A673 (cell line): ENCODE results near the gene ESR1. TPM values are rescaled to one million over a fixed set of nuclear protein-coding genes. Genes with fewer than 3 reads are reported as not detected.
A peak's percentile ranks its signal among the peaks of the same experiment; 100 is the strongest.
"Not testable (repeated sequence)": the region's sequence is repeated elsewhere in the genome, so short reads cannot be mapped to it uniquely, and the experiment has no call there.

Experiments
- BruUV-seq: library from RNA; stranded (reverse); fragments of 400-500 nt; replicated peaks from 2 replicates; lab custom pipeline; 2021; lab: Mats Ljungman, UMichigan
- CTCF ChIA-PET: fragments of 300-600 bp; sonication (Branson Sonifier 250); formaldehyde crosslinking; loops from one replicate; lab custom pipeline; 2022; ENCODE audit warnings: antibody characterized with exemption; lab: Charles Lee
- POLR2A ChIA-PET: fragments of 300-600 bp; sonication (Branson Sonifier 250); formaldehyde crosslinking; loops from one replicate; lab custom pipeline; 2022; ENCODE audit warnings: antibody characterized with exemption; ENCODE audit not compliant: low non-redundant PET; lab: Charles Lee
- DNase-seq: peaks from one replicate; pipeline ENCODE4 v3.0.0-alpha.2; 2015; ENCODE audit warnings: low spot score
- H3K27ac ChIP-seq: fragments of 200-600 bp; sonication (generic); 2 replicates; pipeline ENCODE4 v1.5.1; 2016; ENCODE audit warnings: mixed run types, low read depth, mild to moderate bottlenecking, mixed read lengths, antibody characterized with exemption, low read length; ENCODE audit not compliant: poor library complexity, severe bottlenecking
- H3K27me3 ChIP-seq: fragments of 200-600 bp; sonication (generic); replicated peaks from 2 replicates; pipeline ENCODE4 v1.6.1; 2017; ENCODE audit warnings: mixed run types, low read depth, mild to moderate bottlenecking, mixed read lengths, antibody characterized with exemption, low read length; ENCODE audit not compliant: insufficient read depth, poor library complexity
- H3K36me3 ChIP-seq: fragments of 200-600 bp; sonication (generic); 2 replicates; pipeline ENCODE4 v1.6.1; 2016; ENCODE audit warnings: mixed run types, mild to moderate bottlenecking, mixed read lengths, antibody characterized with exemption, low read length; ENCODE audit not compliant: insufficient read depth, poor library complexity, severe bottlenecking
- H3K4me1 ChIP-seq: fragments of 200-600 bp; sonication (generic); 2 replicates; pipeline ENCODE4 v1.6.1; 2017; ENCODE audit warnings: mixed run types, mild to moderate bottlenecking, mixed read lengths, antibody characterized with exemption, low read length; ENCODE audit not compliant: insufficient read depth, poor library complexity, severe bottlenecking
- H3K4me3 ChIP-seq: fragments of 200-600 bp; sonication (generic); 2 replicates; pipeline ENCODE4 v1.5.1; 2016; ENCODE audit warnings: low read depth, mixed run types, mild to moderate bottlenecking, mixed read lengths, low read length; ENCODE audit not compliant: poor library complexity, severe bottlenecking
- H3K9me3 ChIP-seq: fragments of 200-600 bp; sonication (generic); 2 replicates; pipeline ENCODE4 v1.6.1; 2016; ENCODE audit warnings: mixed run types, low read depth, mild to moderate bottlenecking, mixed read lengths, antibody characterized with exemption, low read length; ENCODE audit not compliant: poor library complexity, severe bottlenecking
- EZH2 ChIP-seq: fragments of 200-600 bp; sonication (generic); IDR thresholded peaks from 2 replicates; pipeline ENCODE4 v1.6.1; 2017; ENCODE audit warnings: borderline replicate concordance, low read depth, mild to moderate bottlenecking, mixed read lengths, antibody characterized with exemption, low read length; ENCODE audit not compliant: poor library complexity, severe bottlenecking
- intact Hi-C: fragments of 100-400 bp; cut with micrococcal nuclease; formaldehyde crosslinking; loops from one replicate; pipeline ENCODE4 v1.10.0; 2022; ENCODE audit not compliant: unreplicated experiment
- total RNA-seq: library from RNA; stranded (reverse); gene quantifications from 2 replicates; pipeline ENCODE4 v1.2.3, GENCODE V29; 2021
- TF ChIP-seq, protein P1 (sequence below): fragments of 300-800, 200-600 bp; sonication (generic); conservative IDR thresholded peaks from 2 replicates; pipeline ENCODE4 v1.5.1; 2017; ENCODE audit warnings: low read depth, mild to moderate bottlenecking, antibody characterized with exemption, low read length, moderate library complexity, mixed read lengths

Gene ESR1
- total RNA-seq, 1 experiment from 2014 or later, result not detected

DNA sequence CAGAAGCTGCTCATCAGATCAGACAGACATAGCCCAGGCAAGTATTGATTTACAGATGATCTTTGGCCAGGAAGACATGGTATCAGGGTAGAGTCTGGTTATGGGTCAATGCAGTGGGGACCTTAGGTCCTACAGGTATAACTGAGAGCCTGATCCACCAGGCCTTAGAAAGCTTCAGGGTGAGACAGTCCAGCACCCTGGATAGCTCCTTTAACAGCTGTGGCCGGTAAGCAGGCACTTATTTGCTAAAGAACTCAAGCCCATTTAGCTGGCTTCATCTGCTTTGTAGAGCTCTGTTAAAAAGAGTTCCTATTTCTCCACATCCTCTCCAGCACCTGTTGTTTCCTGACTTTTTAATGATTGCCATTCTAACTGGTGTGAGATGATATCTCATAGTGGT lies 39.6 kb downstream of the ESR1 start:
- no TSS peak for BruUV-seq
- Histone ChIP-seq H3K36me3 (no peaks in the 10 kb centered on the region), H3K4me3 (no peak overlapping the region), H3K27ac (no peak overlapping the region), H3K9me3 (no peaks in the 10 kb centered on the region), H3K4me1 (no peaks in the 10 kb centered on the region), H3K27me3 (peaks cover 3% of the 10 kb centered on the region)
- ChIA-PET CTCF (no interaction called here), POLR2A (no interaction called here)
- intact Hi-C loops, result no loop called here
- DNase-seq, result peak; percentile 47
- no peak for TF ChIP-seq EZH2

DNA sequence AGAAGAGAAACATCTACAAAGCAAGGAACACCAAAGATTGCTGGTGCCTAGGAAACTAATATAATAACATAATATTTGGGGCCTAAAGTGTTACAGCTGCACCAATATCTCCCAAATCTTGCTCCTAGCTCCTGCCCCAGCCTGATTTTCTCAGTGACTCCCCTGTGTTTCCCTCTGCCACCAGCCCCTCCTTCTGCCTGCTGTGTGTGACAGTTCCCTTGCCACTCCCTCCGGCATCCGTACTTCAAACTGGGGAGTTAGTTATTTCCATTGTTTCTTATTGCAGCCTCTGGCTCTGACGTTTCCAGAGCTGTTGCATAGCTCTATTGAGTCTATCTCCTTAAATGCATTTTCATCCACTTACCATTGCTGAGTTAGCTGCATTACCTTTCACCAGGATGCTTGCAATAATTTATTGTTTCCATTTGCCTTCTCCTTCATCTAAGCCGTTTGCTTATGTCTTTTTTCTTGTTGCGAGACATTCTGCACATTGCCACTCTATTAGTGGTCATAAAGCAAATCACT lies 43.1 kb downstream of the ESR1 start:
- H3K4me1 ChIP-seq, result no peaks in the 10 kb centered on the region
- no peak overlapping the region for H3K4me3 ChIP-seq
- CTCF ChIA-PET, result no interaction called here
- intact Hi-C loops, result no loop called here
- H3K27me3 ChIP-seq, result peaks cover 10% of the 10 kb centered on the region
- no TSS peak for BruUV-seq
- POLR2A ChIA-PET, result no interaction called here
- H3K27ac ChIP-seq, result no peak overlapping the region
- no peaks in the 10 kb centered on the region for H3K36me3 ChIP-seq
- TF ChIP-seq, protein P1, sequence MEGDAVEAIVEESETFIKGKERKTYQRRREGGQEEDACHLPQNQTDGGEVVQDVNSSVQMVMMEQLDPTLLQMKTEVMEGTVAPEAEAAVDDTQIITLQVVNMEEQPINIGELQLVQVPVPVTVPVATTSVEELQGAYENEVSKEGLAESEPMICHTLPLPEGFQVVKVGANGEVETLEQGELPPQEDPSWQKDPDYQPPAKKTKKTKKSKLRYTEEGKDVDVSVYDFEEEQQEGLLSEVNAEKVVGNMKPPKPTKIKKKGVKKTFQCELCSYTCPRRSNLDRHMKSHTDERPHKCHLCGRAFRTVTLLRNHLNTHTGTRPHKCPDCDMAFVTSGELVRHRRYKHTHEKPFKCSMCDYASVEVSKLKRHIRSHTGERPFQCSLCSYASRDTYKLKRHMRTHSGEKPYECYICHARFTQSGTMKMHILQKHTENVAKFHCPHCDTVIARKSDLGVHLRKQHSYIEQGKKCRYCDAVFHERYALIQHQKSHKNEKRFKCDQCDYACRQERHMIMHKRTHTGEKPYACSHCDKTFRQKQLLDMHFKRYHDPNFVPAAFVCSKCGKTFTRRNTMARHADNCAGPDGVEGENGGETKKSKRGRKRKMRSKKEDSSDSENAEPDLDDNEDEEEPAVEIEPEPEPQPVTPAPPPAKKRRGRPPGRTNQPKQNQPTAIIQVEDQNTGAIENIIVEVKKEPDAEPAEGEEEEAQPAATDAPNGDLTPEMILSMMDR, result no peak
- TF ChIP-seq EZH2, result no peak
- DNase-seq, result no peak
- no peaks in the 10 kb centered on the region for H3K9me3 ChIP-seq

DNA sequence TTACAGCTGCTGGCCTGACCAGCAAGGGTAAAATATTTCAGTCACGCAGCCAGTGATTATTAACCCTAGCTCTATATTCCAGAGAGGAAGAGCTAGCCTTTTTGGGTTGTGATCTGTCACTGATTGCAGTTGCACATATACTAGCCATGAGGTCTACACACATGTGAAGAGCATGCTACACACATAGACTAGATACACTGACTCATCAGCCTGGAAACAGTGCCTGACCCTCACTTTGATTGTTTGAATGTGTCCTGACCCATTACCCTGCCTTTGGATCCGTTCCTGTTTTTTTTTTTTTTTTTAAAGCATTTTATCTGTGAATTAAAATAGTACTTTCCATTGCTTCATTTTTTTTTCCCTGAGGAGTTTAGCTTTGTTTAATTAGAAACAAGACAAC lies 50.8 kb downstream of the ESR1 start:
- TF ChIP-seq, protein P1, result no peak
- TF ChIP-seq EZH2, result no peak
- Histone ChIP-seq H3K27me3 (peaks cover 6% of the 10 kb centered on the region), H3K27ac (no peak overlapping the region), H3K9me3 (no peaks in the 10 kb centered on the region), H3K4me3 (no peak overlapping the region), H3K4me1 (no peaks in the 10 kb centered on the region), H3K36me3 (no peaks in the 10 kb centered on the region)
- no TSS peak for BruUV-seq
- CTCF ChIA-PET, result no interaction called here
- intact Hi-C loops, result no loop called here
- no peak for DNase-seq
- POLR2A ChIA-PET, result no interaction called here

DNA sequence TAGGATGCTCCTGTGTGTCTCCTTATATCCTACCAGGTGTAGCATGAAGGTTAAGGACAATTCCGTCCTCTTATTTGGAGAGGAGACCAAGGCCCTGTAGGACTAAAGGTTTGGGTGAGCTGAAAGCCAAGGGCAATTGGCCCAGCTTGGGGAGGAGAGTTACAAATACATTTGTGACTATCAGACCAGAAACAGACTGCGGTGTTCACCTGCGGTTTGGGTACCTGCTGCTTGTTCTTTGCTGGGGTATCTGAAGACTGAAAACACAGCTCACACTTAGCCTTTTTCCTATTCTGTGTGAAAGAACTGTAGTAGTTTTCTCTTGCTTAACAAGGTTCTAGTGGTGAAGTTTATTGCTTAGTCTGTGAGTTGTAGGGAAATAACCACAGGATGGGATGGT lies 55.0 kb downstream of the ESR1 start:
- no peak overlapping the region for H3K27ac ChIP-seq
- no peaks in the 10 kb centered on the region for H3K36me3 ChIP-seq
- no peaks in the 10 kb centered on the region for H3K4me1 ChIP-seq
- DNase-seq, result no peak
- CTCF ChIA-PET, result no interaction called here
- no peaks in the 10 kb centered on the region for H3K9me3 ChIP-seq
- no peak overlapping the region for H3K4me3 ChIP-seq
- H3K27me3 ChIP-seq, result peaks cover 4% of the 10 kb centered on the region
- intact Hi-C loops, result no loop called here
- POLR2A ChIA-PET, result no interaction called here
- BruUV-seq, result no TSS peak
- TF ChIP-seq, protein P1, result no peak

DNA sequence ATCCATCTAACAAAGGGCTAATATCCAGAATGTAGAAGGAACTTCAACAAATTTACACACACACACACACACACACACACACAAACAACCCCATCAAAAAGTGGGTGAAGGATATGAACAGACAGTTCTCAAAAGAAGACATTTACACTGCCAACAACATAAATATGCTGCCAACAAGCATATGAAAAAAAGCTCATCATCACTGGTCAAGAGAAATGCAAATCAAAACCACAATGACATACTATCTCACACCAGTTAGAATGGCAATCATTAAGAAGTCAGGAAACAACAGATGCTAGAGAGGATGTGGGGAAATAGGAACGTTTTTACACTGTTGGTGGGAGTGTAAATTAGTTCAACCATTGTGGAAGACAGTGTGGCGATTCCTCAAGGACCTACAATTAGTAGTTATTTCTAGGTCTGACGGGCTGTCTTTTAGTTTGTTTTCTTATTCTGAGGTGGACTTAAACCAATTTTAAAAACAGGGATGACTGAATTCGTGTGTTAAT lies 59.9 kb downstream of the ESR1 start:
- H3K4me1 ChIP-seq, H3K27me3 ChIP-seq, H3K27ac ChIP-seq, POLR2A ChIA-PET, H3K9me3 ChIP-seq, BruUV-seq, H3K36me3 ChIP-seq, H3K4me3 ChIP-seq, DNase-seq, intact Hi-C loops: not testable (repeated sequence)
- CTCF ChIA-PET, result interaction anchor here (0.6 kb wide), 1 partner anchor 40 kb away, joined by 4 read pairs; no protein-coding TSS in a partner anchor
